KOPT-K1 (cell line): ENCODE results near the gene PNMT.

Experiments
- H3K27ac ChIP-seq: fragments of 200-600 bp; sonication (generic); 2 replicates; pipeline ENCODE4 v1.5.1; 2016; ENCODE audit warnings: antibody characterized with exemption, mild to moderate bottlenecking, low read depth, low read length; ENCODE audit not compliant: poor library complexity, severe bottlenecking
- H3K36me3 ChIP-seq: fragments of 200-600 bp; sonication (generic); 2 replicates; pipeline ENCODE4 v1.5.1; 2017; ENCODE audit warnings: antibody characterized with exemption, mild to moderate bottlenecking, low read length, moderate library complexity; ENCODE audit not compliant: insufficient read depth
- H3K9me3 ChIP-seq: fragments of 200-600 bp; sonication (generic); 2 replicates; pipeline ENCODE4 v1.5.1; 2017; ENCODE audit warnings: antibody characterized with exemption, low read length, mild to moderate bottlenecking; ENCODE audit not compliant: insufficient read depth, poor library complexity, severe bottlenecking

Gene PNMT

GRCh38 chr17:39667262-39667944, 850 bp upstream of the PNMT start:
- Histone ChIP-seq H3K27ac (no peak overlapping the region), H3K36me3 (peaks cover 7% of the 10 kb centered on the region; the same call in 1 of the 2 replicates), H3K9me3 (no peaks in the 10 kb centered on the region)

- Histone ChIP-seq H3K36me3 (no peaks in the 10 kb centered on the region), H3K27ac (no peak overlapping the region), H3K9me3 (no peaks in the 10 kb centered on the region)
Observed at GRCh38 chr17:39669897-39670735, 1.9 kb downstream of the PNMT start.

GRCh38 chr17:39670746-39671145, 2.5 kb downstream of the PNMT start:
- Histone ChIP-seq H3K36me3 (no peaks in the 10 kb centered on the region), H3K9me3 (no peaks in the 10 kb centered on the region), H3K27ac (no peak overlapping the region)

GRCh38 chr17:39671651-39672521, 3.6 kb downstream of the PNMT start:
- no peaks in the 10 kb centered on the region for H3K36me3 ChIP-seq
- no peak overlapping the region for H3K27ac ChIP-seq
- no peaks in the 10 kb centered on the region for H3K9me3 ChIP-seq

GRCh38 chr17:39672522-39673334, 4.5 kb downstream of the PNMT start:
- H3K36me3 ChIP-seq: no peaks in the 10 kb centered on the region
- H3K9me3 ChIP-seq: no peaks in the 10 kb centered on the region
- no peak overlapping the region for H3K27ac ChIP-seq

- Histone ChIP-seq H3K9me3 (no peaks in the 10 kb centered on the region), H3K36me3 (no peaks in the 10 kb centered on the region), H3K27ac (no peak overlapping the region)
Observed at GRCh38 chr17:39673335-39674081, 5.3 kb downstream of the PNMT start.

- Histone ChIP-seq H3K9me3 (no peaks in the 10 kb centered on the region), H3K36me3 (no peaks in the 10 kb centered on the region), H3K27ac (no peak overlapping the region)
Observed at GRCh38 chr17:39674179-39674578, 5.9 kb downstream of the PNMT start.

GRCh38 chr17:39674702-39675389, 6.6 kb downstream of the PNMT start:
- Histone ChIP-seq H3K9me3 (no peaks in the 10 kb centered on the region), H3K27ac (peak overlapping the region; percentile 75), H3K36me3 (no peaks in the 10 kb centered on the region)

GRCh38 chr17:39675390-39676082, 7.3 kb downstream of the PNMT start:
- H3K27ac ChIP-seq: peak overlapping the region; percentile 75

GRCh38 chr17:39676198-39676819, 8.1 kb downstream of the PNMT start:
- no peaks in the 10 kb centered on the region for H3K9me3 ChIP-seq
- no peaks in the 10 kb centered on the region for H3K36me3 ChIP-seq
- peak overlapping the region; percentile 75 for H3K27ac ChIP-seq

More at GRCh38 chr17:39675390-39676082, 7.3 kb downstream of the PNMT start:
- H3K36me3 ChIP-seq: no peaks in the 10 kb centered on the region
- no peaks in the 10 kb centered on the region for H3K9me3 ChIP-seq

- H3K36me3 ChIP-seq: no peaks in the 10 kb centered on the region
- H3K27ac ChIP-seq: peak overlapping the region; percentile 75
- H3K9me3 ChIP-seq: no peaks in the 10 kb centered on the region
Observed at GRCh38 chr17:39677072-39677471, 8.8 kb downstream of the PNMT start.

GRCh38 chr17:39677542-39678339, 9.5 kb downstream of the PNMT start:
- Histone ChIP-seq H3K36me3 (no peaks in the 10 kb centered on the region), H3K9me3 (no peaks in the 10 kb centered on the region), H3K27ac (peak overlapping the region; percentile 75)
